Measurements from ENCODE around the gene SESN3.

The SESN3 gene

GRCh38 chr11:95156916-95157541 lies 74.0 kb downstream of the SESN3 start:
- Histone ChIP-seq H3K9ac (ENCODE audit: low read length in 5 of 5) (peak overlapping the region in 2 of 5 donors; percentile 32 to 46), H3K27me3 (ENCODE audit: control insufficient read depth in 5 of 5, insufficient read depth in 4 of 5, low read length in 5 of 5) (no peaks in the 10 kb centered on the region), H3K4me3 (ENCODE audit: low read depth in 1 of 5, low read length in 5 of 5) (no peak overlapping the region), H3K27ac (ENCODE audit: low read depth, low read length) (peak overlapping the region; percentile 21), H3K36me3 (ENCODE audit: control insufficient read depth in 5 of 5, insufficient read depth in 5 of 5, low read length in 5 of 5) (no peaks in the 10 kb centered on the region), H3K4me1 (ENCODE audit: control insufficient read depth in 5 of 5, insufficient read depth in 5 of 5, low read length in 5 of 5) (peaks cover 2 to 17% (median 11%) of the 10 kb centered on the region in 5 donors), H3K9me3 (ENCODE audit: control insufficient read depth in 5 of 5, low read length in 5 of 5) (no peaks in the 10 kb centered on the region)

GRCh38 chr11:95156133-95156721 lies 74.8 kb downstream of the SESN3 start:
- Histone ChIP-seq H3K36me3 (ENCODE audit: control insufficient read depth in 5 of 5, insufficient read depth in 5 of 5, low read length in 5 of 5) (no peaks in the 10 kb centered on the region), H3K9ac (ENCODE audit: low read length in 5 of 5) (no peak overlapping the region), H3K27me3 (ENCODE audit: control insufficient read depth in 5 of 5, insufficient read depth in 4 of 5, low read length in 5 of 5) (no peaks in the 10 kb centered on the region), H3K4me3 (ENCODE audit: low read depth in 1 of 5, low read length in 5 of 5) (no peak overlapping the region), H3K9me3 (ENCODE audit: control insufficient read depth in 5 of 5, low read length in 5 of 5) (no peaks in the 10 kb centered on the region), H3K4me1 (ENCODE audit: control insufficient read depth in 5 of 5, insufficient read depth in 5 of 5, low read length in 5 of 5) (peaks cover 2 to 22% (median 18%) of the 10 kb centered on the region in 5 donors), H3K27ac (ENCODE audit: low read depth, low read length) (no peak overlapping the region)

- H3K36me3 ChIP-seq (ENCODE audit: control insufficient read depth in 5 of 5, insufficient read depth in 5 of 5, low read length in 5 of 5) = no peaks in the 10 kb centered on the region
- H3K4me1 ChIP-seq (ENCODE audit: control insufficient read depth in 5 of 5, insufficient read depth in 5 of 5, low read length in 5 of 5) = peaks cover 2 to 28% (median 26%) of the 10 kb centered on the region in 5 donors
- H3K9ac ChIP-seq (ENCODE audit: low read length in 5 of 5) = no peak overlapping the region
- H3K4me3 ChIP-seq (ENCODE audit: low read depth in 1 of 5, low read length in 5 of 5) = no peak overlapping the region
- no peak overlapping the region for H3K27ac ChIP-seq (ENCODE audit: low read depth, low read length)
- H3K27me3 ChIP-seq (ENCODE audit: control insufficient read depth in 5 of 5, insufficient read depth in 4 of 5, low read length in 5 of 5) = no peaks in the 10 kb centered on the region
- no peaks in the 10 kb centered on the region for H3K9me3 ChIP-seq (ENCODE audit: control insufficient read depth in 5 of 5, low read length in 5 of 5)
Observed at GRCh38 chr11:95155385-95155784, 75.6 kb downstream of the SESN3 start.

DNA sequence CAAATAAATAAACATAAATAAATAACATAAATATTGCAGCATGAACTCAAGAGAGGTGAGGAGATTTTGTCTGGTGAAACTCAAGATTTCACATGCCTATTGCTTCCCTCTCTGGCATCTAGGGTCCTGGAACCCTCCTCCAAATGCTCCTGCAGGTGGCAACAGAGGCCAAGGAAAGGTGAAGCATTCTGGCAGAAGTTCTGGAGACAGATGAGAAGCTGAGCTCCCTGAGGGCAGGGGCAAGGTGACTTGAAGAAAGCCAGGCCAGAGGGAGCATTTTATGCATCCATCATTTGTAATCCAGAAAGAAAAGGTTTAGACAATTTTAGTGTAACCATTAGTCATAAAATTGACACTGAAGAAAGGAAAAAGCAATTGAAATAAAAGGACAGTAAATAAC lies 76.5 kb downstream of the SESN3 start:
- H3K9me3 ChIP-seq (ENCODE audit: control insufficient read depth in 5 of 5, low read length in 5 of 5) = no peaks in the 10 kb centered on the region
- no peaks in the 10 kb centered on the region for H3K36me3 ChIP-seq (ENCODE audit: control insufficient read depth in 5 of 5, insufficient read depth in 5 of 5, low read length in 5 of 5)
- no peak overlapping the region for H3K27ac ChIP-seq (ENCODE audit: low read depth, low read length)
- no peaks in the 10 kb centered on the region for H3K27me3 ChIP-seq (ENCODE audit: control insufficient read depth in 5 of 5, insufficient read depth in 4 of 5, low read length in 5 of 5)
- no peak overlapping the region for H3K4me3 ChIP-seq (ENCODE audit: low read depth in 1 of 5, low read length in 5 of 5)
- no peak overlapping the region for H3K9ac ChIP-seq (ENCODE audit: low read length in 5 of 5)
- peaks cover 3 to 37% (median 34%) of the 10 kb centered on the region in 5 donors for H3K4me1 ChIP-seq (ENCODE audit: control insufficient read depth in 5 of 5, insufficient read depth in 5 of 5, low read length in 5 of 5)

- H3K4me3 ChIP-seq (ENCODE audit: low read depth in 1 of 5, low read length in 5 of 5) = no peak overlapping the region
- H3K27me3 ChIP-seq (ENCODE audit: control insufficient read depth in 5 of 5, insufficient read depth in 4 of 5, low read length in 5 of 5) = no peaks in the 10 kb centered on the region
- no peaks in the 10 kb centered on the region for H3K9me3 ChIP-seq (ENCODE audit: control insufficient read depth in 5 of 5, low read length in 5 of 5)
- H3K4me1 ChIP-seq (ENCODE audit: control insufficient read depth in 5 of 5, insufficient read depth in 5 of 5, low read length in 5 of 5) = peaks cover 4 to 42% (median 34%) of the 10 kb centered on the region in 5 donors
- H3K27ac ChIP-seq (ENCODE audit: low read depth, low read length) = no peak overlapping the region
- H3K9ac ChIP-seq (ENCODE audit: low read length in 5 of 5) = peak overlapping the region in 1 of 5 donors; percentile 11
- H3K36me3 ChIP-seq (ENCODE audit: control insufficient read depth in 5 of 5, insufficient read depth in 5 of 5, low read length in 5 of 5) = no peaks in the 10 kb centered on the region
Observed at GRCh38 chr11:95153857-95154246, 77.2 kb downstream of the SESN3 start.

GRCh38 chr11:95152876-95153856 lies 77.8 kb downstream of the SESN3 start:
- H3K36me3 ChIP-seq (ENCODE audit: control insufficient read depth in 5 of 5, insufficient read depth in 5 of 5, low read length in 5 of 5) = no peaks in the 10 kb centered on the region
- no peaks in the 10 kb centered on the region for H3K9me3 ChIP-seq (ENCODE audit: control insufficient read depth in 5 of 5, low read length in 5 of 5)
- peak overlapping the region in 3 of 5 donors; percentile 18 to 30 (median 22) for H3K4me3 ChIP-seq (ENCODE audit: low read depth in 1 of 5, low read length in 5 of 5)
- H3K4me1 ChIP-seq (ENCODE audit: control insufficient read depth in 5 of 5, insufficient read depth in 5 of 5, low read length in 5 of 5) = peaks cover 4 to 42% (median 34%) of the 10 kb centered on the region in 5 donors
- no peaks in the 10 kb centered on the region for H3K27me3 ChIP-seq (ENCODE audit: control insufficient read depth in 5 of 5, insufficient read depth in 4 of 5, low read length in 5 of 5)
- H3K27ac ChIP-seq (ENCODE audit: low read depth, low read length) = no peak overlapping the region
- H3K9ac ChIP-seq (ENCODE audit: low read length in 5 of 5) = peak overlapping the region in 2 of 5 donors; percentile 11 to 25

- Histone ChIP-seq H3K4me1 (ENCODE audit: control insufficient read depth in 5 of 5, insufficient read depth in 5 of 5, low read length in 5 of 5) (peaks cover 4 to 38% (median 24%) of the 10 kb centered on the region in 5 donors), H3K36me3 (ENCODE audit: control insufficient read depth in 5 of 5, insufficient read depth in 5 of 5, low read length in 5 of 5) (no peaks in the 10 kb centered on the region), H3K27ac (ENCODE audit: low read depth, low read length) (peak overlapping the region; percentile 82), H3K9me3 (ENCODE audit: control insufficient read depth in 5 of 5, low read length in 5 of 5) (no peaks in the 10 kb centered on the region), H3K27me3 (ENCODE audit: control insufficient read depth in 5 of 5, insufficient read depth in 4 of 5, low read length in 5 of 5) (no peaks in the 10 kb centered on the region), H3K4me3 (ENCODE audit: low read depth in 1 of 5, low read length in 5 of 5) (peak overlapping the region; percentile 81 to 91 (median 91)), H3K9ac (ENCODE audit: low read length in 5 of 5) (peak overlapping the region; percentile 56 to 87 (median 71))
Observed at GRCh38 chr11:95150956-95151684, 79.9 kb downstream of the SESN3 start.

GRCh38 chr11:95149651-95150364 lies 81.2 kb downstream of the SESN3 start:
- Histone ChIP-seq H3K27me3 (ENCODE audit: control insufficient read depth in 5 of 5, insufficient read depth in 4 of 5, low read length in 5 of 5) (peaks cover 0 to 3% (median 0%) of the 10 kb centered on the region in 5 donors), H3K36me3 (ENCODE audit: control insufficient read depth in 5 of 5, insufficient read depth in 5 of 5, low read length in 5 of 5) (no peaks in the 10 kb centered on the region), H3K9me3 (ENCODE audit: control insufficient read depth in 5 of 5, low read length in 5 of 5) (no peaks in the 10 kb centered on the region), H3K9ac (ENCODE audit: low read length in 5 of 5) (peak overlapping the region in 4 of 5 donors; percentile 17 to 87 (median 49)), H3K4me3 (ENCODE audit: low read depth in 1 of 5, low read length in 5 of 5) (peak overlapping the region; percentile 51 to 91 (median 91)), H3K27ac (ENCODE audit: low read depth, low read length) (peak overlapping the region; percentile 55), H3K4me1 (ENCODE audit: control insufficient read depth in 5 of 5, insufficient read depth in 5 of 5, low read length in 5 of 5) (peaks cover 4 to 38% (median 24%) of the 10 kb centered on the region in 5 donors)

GRCh38 chr11:95148938-95149337 lies 82.1 kb downstream of the SESN3 start:
- no peak overlapping the region for H3K4me3 ChIP-seq (ENCODE audit: low read depth in 1 of 5, low read length in 5 of 5)
- no peak overlapping the region for H3K9ac ChIP-seq (ENCODE audit: low read length in 5 of 5)
- H3K27me3 ChIP-seq (ENCODE audit: control insufficient read depth in 5 of 5, insufficient read depth in 4 of 5, low read length in 5 of 5) = peaks cover 0 to 4% (median 3%) of the 10 kb centered on the region in 5 donors
- H3K27ac ChIP-seq (ENCODE audit: low read depth, low read length) = no peak overlapping the region
- no peaks in the 10 kb centered on the region for H3K36me3 ChIP-seq (ENCODE audit: control insufficient read depth in 5 of 5, insufficient read depth in 5 of 5, low read length in 5 of 5)
- peaks cover 4 to 38% (median 24%) of the 10 kb centered on the region in 5 donors for H3K4me1 ChIP-seq (ENCODE audit: control insufficient read depth in 5 of 5, insufficient read depth in 5 of 5, low read length in 5 of 5)
- H3K9me3 ChIP-seq (ENCODE audit: control insufficient read depth in 5 of 5, low read length in 5 of 5) = no peaks in the 10 kb centered on the region
